Stimulated activated CD4-positive, alpha-beta T cell treated with anti-CD3 and anti-CD28 coated beads, Interleukin-2, amount 100 ng/mL, for 48 hours (primary cell): Measurements from ENCODE around the gene ATP2B3.

Experiments used
- DNase-seq, 2 donors: peaks; one replicate each; pipeline ENCODE4 v3.0.0-alpha.2; 2020

Gene ATP2B3

DNA sequence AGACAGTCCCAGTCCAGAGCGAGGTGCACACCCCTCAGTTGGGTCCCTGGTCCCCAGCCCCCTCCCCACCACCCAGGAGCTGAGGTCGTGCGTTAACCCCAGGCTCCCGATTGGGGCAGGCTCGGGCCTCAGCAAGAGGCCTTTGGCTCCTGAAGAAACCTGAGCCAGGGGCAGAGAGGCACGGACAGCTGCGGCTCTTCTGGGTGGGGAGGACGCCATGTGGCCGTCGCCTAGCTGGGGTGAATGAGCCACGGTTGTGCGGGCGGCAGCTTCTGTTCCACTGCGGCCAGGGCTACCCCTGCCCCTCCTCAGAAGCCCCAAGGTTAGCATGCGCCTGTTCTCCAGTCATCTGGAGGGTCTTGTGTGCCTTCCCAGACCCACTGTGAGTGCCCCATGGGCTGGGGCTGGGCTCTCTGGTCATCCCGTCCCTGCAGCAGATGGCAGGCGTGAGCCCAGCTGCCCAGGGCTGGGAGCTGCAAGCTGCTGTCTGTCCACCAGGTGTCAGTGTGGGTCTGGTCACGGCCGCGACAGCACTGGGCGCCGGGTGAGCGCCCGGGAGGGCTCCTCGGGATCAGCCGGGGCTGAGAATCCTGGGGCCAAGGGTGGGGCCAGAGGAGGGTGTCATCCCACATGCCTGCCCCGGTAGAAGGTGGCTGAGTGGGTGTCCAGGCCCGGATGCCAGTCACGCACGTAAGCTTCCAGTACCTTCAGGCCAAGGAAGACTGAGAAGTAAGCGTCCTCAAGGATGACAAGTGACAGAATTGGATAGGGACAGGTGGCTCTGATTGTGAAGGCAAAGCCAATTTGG is 21.9 kb downstream of the ATP2B3 start:
- DNase-seq: peak; percentile 55 to 68

DNA sequence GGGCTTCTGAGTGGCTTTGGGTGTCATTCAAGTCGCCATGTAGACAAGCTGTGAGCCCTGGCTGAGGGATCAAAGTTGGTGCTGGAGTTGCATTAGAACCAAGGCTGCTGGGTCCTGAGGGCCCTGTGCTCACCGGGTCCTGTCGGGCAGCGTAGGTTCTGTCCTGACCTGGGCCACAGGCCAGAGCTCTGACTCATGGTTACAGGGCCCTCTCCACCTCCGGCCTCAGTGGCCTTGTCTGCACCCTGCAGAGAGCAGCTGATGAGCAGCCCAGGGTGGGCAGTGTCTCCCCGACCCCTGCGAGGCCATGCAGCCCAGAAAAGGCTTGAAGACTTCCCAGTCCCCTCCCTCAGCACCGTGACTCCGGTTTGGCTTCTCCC is 22.5 kb downstream of the ATP2B3 start:
- DNase-seq: no peak

GRCh38 chrX:153544727-153545126 is 27.3 kb downstream of the ATP2B3 start:
- DNase-seq: no peak

GRCh38 chrX:153546386-153546785 is 28.9 kb downstream of the ATP2B3 start:
- no peak for DNase-seq

GRCh38 chrX:153547195-153547594 is 29.8 kb downstream of the ATP2B3 start:
- no peak for DNase-seq

GRCh38 chrX:153549231-153549630 is 31.8 kb downstream of the ATP2B3 start:
- DNase-seq: no peak

DNA sequence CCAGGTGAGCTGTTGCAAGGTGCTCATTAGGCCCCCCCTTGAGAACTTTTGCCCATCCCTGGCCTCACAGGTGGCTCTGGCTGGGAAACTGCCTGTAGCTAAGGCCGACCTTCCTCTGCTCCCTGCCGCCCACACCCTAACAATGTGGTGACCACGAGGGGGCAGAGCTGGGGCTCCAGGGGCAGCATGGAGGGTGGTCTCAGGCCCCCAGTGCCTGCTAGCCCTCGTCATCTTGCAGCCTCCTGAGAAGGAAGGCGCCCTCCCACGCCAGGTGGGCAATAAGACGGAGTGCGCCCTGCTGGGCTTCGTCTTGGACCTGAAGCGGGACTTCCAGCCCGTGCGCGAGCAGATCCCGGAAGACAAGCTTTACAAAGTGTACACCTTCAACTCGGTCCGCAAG is 32.4 kb downstream of the ATP2B3 start:
- no peak for DNase-seq

GRCh38 chrX:153551135-153551534 is 33.7 kb downstream of the ATP2B3 start:
- DNase-seq: no peak

- peak; percentile 47 to 60 for DNase-seq
Measured at GRCh38 chrX:153554519-153555167, 37.2 kb downstream of the ATP2B3 start.

GRCh38 chrX:153556767-153557166 is 39.3 kb downstream of the ATP2B3 start:
- DNase-seq: no peak

DNA sequence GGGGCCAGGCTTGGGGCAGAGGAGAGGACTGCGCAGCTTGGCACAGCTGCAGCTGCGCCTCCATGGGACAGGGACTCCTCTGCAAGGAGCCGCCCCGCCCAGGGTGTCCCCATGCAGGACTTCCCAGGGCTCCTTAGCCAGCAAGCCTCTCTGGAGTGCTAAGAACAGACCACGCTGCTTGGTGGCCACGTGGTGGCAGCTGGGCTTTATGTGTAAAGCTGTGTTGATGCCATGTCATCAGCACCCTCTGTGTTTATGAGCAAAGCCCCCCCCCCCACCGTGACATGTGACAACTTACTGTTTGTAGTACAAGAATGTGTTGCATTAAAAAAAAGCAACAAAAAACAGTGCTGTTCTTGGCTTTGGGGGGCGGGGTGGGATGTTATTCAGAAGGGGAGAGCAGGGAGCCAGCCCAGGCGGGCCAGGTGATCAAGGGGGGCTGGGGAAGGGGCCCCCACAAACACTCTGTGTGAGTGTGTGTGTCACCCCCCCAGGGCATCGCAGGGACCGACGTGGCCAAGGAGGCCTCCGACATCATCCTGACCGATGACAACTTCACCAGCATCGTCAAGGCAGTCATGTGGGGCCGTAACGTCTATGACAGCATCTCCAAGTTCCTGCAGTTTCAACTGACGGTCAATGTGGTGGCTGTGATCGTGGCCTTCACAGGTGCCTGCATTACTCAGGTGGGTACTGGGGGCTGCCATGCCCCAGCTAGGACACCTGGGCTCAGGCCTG is 40.3 kb downstream of the ATP2B3 start:
- no peak for DNase-seq

DNA sequence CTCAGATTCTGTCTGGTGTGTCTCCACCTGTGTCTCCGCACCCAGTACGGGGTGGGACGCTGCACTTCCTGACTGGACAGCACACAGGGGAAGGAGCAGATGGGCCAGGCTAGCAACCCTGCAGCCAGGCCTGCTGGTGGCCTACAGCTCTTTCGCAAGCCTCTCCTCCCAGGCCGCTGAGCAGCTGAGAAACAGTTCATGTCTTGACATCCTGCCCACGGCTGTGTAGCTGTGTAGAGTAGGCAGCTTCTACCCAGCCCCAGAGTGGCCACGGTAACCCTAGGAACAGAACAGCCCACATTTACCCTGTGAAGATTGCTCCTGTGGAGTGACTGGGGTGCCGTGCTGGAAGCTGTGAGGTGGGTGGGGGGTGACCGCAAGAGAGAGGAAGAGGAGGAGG is 42.6 kb downstream of the ATP2B3 start:
- no peak for DNase-seq

DNA sequence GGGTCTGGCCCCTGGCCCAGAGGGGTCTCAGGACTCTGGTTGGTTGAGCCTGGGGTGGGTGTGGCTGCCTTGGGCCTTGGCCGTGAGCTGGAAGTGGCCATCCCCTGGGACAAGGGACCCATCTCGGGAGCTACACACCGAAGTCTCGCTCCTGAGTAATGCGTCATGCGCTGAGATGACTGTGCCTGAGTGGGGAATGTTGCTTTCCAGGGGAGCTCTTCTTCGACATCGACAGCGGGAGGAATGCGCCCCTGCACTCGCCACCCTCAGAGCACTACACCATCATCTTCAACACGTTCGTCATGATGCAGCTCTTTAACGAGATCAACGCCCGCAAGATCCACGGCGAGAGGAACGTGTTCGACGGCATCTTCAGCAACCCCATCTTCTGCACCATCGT is 43.0 kb downstream of the ATP2B3 start:
- no peak for DNase-seq

GRCh38 chrX:153561337-153561736 is 43.9 kb downstream of the ATP2B3 start:
- DNase-seq: no peak

GRCh38 chrX:153562546-153562945 is 45.1 kb downstream of the ATP2B3 start:
- DNase-seq: no peak

GRCh38 chrX:153564047-153564606 is 46.7 kb downstream of the ATP2B3 start:
- DNase-seq: no peak

GRCh38 chrX:153565996-153566580 is 48.6 kb downstream of the ATP2B3 start:
- DNase-seq: no peak

GRCh38 chrX:153568451-153569011 is 51.1 kb downstream of the ATP2B3 start:
- DNase-seq: no peak

GRCh38 chrX:153569475-153569874 is 52.0 kb downstream of the ATP2B3 start:
- no peak for DNase-seq

- no peak for DNase-seq
Measured at GRCh38 chrX:153571534-153571908, 54.1 kb downstream of the ATP2B3 start.

DNA sequence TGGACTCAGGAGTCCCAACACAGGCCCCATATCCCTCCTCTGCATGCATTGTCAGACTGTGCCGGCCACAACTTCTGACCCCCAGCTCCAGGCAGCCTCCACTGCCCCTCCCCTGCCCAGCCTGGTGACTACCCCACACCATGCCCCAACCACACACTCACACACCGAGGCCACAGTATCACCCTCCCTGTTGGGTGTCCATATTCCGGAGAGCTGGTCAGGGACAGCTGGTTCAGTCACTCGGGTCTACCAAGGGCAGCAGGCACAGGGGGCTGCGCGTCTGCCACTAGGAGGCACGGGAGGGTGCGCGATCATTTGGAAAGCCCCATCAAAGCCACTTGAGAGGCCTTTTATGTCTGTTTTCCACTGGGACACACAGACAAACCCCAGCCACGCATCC is 55.2 kb downstream of the ATP2B3 start:
- DNase-seq: no peak

DNA sequence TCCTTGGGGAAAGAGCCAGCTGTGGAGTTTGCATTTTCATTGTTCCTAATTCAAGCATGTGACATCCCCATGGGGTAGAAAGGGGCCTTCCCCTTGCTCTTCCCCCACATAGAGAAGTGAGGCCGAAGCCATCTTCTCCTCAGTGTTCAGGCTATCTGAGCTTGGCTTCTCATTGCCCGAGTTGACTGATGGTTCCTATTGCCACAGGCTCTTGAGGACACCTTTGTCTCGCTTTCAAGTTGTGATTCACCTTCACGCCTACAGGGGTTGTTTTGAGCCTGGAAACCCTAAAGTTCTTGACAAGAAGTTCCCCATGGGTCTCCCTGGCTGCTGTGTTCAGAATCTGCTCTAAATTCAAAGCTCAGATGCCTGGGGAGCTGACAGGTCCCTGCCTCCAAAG is 56.5 kb downstream of the ATP2B3 start:
- no peak for DNase-seq
